Progenitor cell of endocrine pancreas (in vitro differentiated cells): ENCODE results near the gene DEUP1. TPM values are rescaled to one million over a fixed set of nuclear protein-coding genes. Genes with fewer than 3 reads are reported as not detected.
A peak's percentile ranks its signal among the peaks of the same experiment; 100 is the strongest.

Source experiments
- DNase-seq: peaks from one replicate; pipeline ENCODE4 v3.0.0; 2021; ENCODE audit warnings: low spot score; ENCODE audit not compliant: unreplicated experiment
- H3K27ac Mint-ChIP-seq: 2 replicates; pipeline ENCODE4 v1.8.0; 2021; ENCODE audit warnings: mild to moderate bottlenecking, moderate library complexity, mixed read lengths
- H3K27me3 Mint-ChIP-seq: 2 replicates; pipeline ENCODE4 v1.8.0; 2021; ENCODE audit warnings: mixed read lengths
- H3K36me3 Mint-ChIP-seq: 2 replicates; pipeline ENCODE4 v1.8.0; 2022; ENCODE audit warnings: mixed read lengths; ENCODE audit not compliant: insufficient read depth
- H3K4me1 Mint-ChIP-seq: 2 replicates; pipeline ENCODE4 v1.8.0; 2021; ENCODE audit warnings: low read depth, mixed read lengths
- H3K4me3 Mint-ChIP-seq: 2 replicates; pipeline ENCODE4 v1.8.0; 2021; ENCODE audit warnings: low read depth, mild to moderate bottlenecking, moderate library complexity, mixed read lengths
- H3K9me3 Mint-ChIP-seq: 2 replicates; pipeline ENCODE4 v1.8.0; 2021; ENCODE audit warnings: low read depth, mixed read lengths
- CTCF ChIP-seq: fragments of 200-600 bp; sonication (generic); IDR thresholded peaks from one replicate; pipeline ENCODE4 v1.5.0; 2021; ENCODE audit warnings: antibody characterized with exemption, mild to moderate bottlenecking; ENCODE audit not compliant: unreplicated experiment
- total RNA-seq: library from RNA; stranded (reverse); gene quantifications from 2 replicates; pipeline ENCODE4 v1.2.1, GENCODE V29; 2021

Gene DEUP1
- total RNA-seq, 1 donor from 2014 or later, result 1.7 TPM

GRCh38 chr11:93326681-93327080 is 3.9 kb upstream of the DEUP1 start:
- Mint-ChIP-seq H3K4me3 (no peak overlapping the region), H3K36me3 (no peaks in the 10 kb centered on the region), H3K4me1 (peaks cover 4% of the 10 kb centered on the region), H3K9me3 (no peaks in the 10 kb centered on the region), H3K27ac (no peak overlapping the region), H3K27me3 (peaks cover 15% of the 10 kb centered on the region)
- no peak for DNase-seq
- TF ChIP-seq CTCF, result no peak

- TF ChIP-seq CTCF, result no peak
- H3K4me1 Mint-ChIP-seq, result peaks cover 3% of the 10 kb centered on the region
- no peak for DNase-seq
- no peaks in the 10 kb centered on the region for H3K9me3 Mint-ChIP-seq
- H3K27ac Mint-ChIP-seq, result peak overlapping the region; percentile 94
- H3K27me3 Mint-ChIP-seq, result peaks cover 26% of the 10 kb centered on the region
- H3K36me3 Mint-ChIP-seq, result no peaks in the 10 kb centered on the region
- H3K4me3 Mint-ChIP-seq, result peak overlapping the region; percentile 84
Measured at GRCh38 chr11:93329936-93330445, 551 bp upstream of the DEUP1 start.

GRCh38 chr11:93340223-93340622 is 9.7 kb downstream of the DEUP1 start:
- no peak overlapping the region for H3K27ac Mint-ChIP-seq
- H3K27me3 Mint-ChIP-seq, result no peaks in the 10 kb centered on the region
- DNase-seq, result no peak
- peaks cover 3% of the 10 kb centered on the region for H3K36me3 Mint-ChIP-seq
- H3K9me3 Mint-ChIP-seq, result no peaks in the 10 kb centered on the region
- H3K4me3 Mint-ChIP-seq, result no peak overlapping the region
- H3K4me1 Mint-ChIP-seq, result no peaks in the 10 kb centered on the region
- no peak for TF ChIP-seq CTCF

- Mint-ChIP-seq H3K27me3 (no peaks in the 10 kb centered on the region), H3K4me1 (no peaks in the 10 kb centered on the region), H3K36me3 (peaks cover 4% of the 10 kb centered on the region), H3K9me3 (peaks cover 5% of the 10 kb centered on the region), H3K27ac (no peak overlapping the region), H3K4me3 (no peak overlapping the region)
- no peak for TF ChIP-seq CTCF
- no peak for DNase-seq
Measured at GRCh38 chr11:93344855-93345333, 14.4 kb downstream of the DEUP1 start.

GRCh38 chr11:93348930-93349329 is 18.4 kb downstream of the DEUP1 start:
- H3K4me1 Mint-ChIP-seq, result no peaks in the 10 kb centered on the region
- H3K27ac Mint-ChIP-seq, result no peak overlapping the region
- no peak for TF ChIP-seq CTCF
- H3K36me3 Mint-ChIP-seq, result peaks cover 8% of the 10 kb centered on the region
- H3K4me3 Mint-ChIP-seq, result no peak overlapping the region
- peaks cover 5% of the 10 kb centered on the region for H3K9me3 Mint-ChIP-seq
- DNase-seq, result no peak
- H3K27me3 Mint-ChIP-seq, result no peaks in the 10 kb centered on the region
